ENCODE measurements around the gene ADARB1. TPM values are rescaled to one million over a fixed set of nuclear protein-coding genes. Genes with fewer than 3 reads are reported as not detected.

Gene ADARB1
- total and polyA plus RNA-seq, 2 experiments from 2014 or later, result 9.4 to 14.0 TPM

DNA sequence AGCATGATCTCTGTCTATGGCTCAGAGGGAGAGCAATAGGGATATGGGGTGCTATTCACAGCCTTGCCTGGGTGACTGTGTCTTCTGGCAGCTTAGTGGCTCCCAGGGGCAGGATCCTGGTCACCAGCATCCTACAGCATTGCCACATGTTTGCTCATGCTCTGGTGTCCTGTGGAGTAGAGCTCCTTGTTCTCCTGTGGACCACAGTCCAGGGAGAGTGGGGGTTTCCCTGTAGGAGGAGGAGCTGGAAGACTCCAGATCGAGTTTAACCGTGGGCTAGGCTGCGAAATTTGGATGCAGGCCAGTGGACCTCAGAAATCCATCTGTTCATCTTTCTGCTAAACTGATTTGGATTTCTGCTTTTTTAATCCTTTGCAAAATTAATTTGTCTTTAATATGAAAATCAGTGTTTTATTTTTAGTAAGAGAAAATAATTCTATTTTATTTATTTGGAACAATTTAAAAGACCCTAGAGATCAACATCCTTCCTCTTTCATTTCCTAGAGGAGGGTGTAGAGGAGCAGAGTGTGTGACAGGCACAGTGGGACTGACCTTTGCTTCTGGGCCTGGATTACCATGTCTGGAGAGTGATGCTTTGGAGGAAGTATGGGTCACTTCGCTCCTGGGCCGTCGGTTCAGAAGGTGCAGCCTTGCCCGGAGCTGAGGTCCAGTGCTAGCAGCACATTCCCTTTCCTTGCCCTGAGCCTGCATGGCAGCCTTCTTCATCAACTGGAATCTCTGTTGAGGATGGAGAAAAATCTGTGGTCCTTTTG, 17.4 kb downstream of the ADARB1 start:
- Histone ChIP-seq H3K27ac (no peak overlapping the region), H3K27me3 (no peaks in the 10 kb centered on the region), H3K36me3 (no peaks in the 10 kb centered on the region), H3K4me3 (no peak overlapping the region), H3K4me1 (ENCODE audit: low read depth) (peaks cover 28% of the 10 kb centered on the region), H3K9me3 (ENCODE audit: low read depth) (no peaks in the 10 kb centered on the region)
- TF ChIP-seq, protein P1, sequence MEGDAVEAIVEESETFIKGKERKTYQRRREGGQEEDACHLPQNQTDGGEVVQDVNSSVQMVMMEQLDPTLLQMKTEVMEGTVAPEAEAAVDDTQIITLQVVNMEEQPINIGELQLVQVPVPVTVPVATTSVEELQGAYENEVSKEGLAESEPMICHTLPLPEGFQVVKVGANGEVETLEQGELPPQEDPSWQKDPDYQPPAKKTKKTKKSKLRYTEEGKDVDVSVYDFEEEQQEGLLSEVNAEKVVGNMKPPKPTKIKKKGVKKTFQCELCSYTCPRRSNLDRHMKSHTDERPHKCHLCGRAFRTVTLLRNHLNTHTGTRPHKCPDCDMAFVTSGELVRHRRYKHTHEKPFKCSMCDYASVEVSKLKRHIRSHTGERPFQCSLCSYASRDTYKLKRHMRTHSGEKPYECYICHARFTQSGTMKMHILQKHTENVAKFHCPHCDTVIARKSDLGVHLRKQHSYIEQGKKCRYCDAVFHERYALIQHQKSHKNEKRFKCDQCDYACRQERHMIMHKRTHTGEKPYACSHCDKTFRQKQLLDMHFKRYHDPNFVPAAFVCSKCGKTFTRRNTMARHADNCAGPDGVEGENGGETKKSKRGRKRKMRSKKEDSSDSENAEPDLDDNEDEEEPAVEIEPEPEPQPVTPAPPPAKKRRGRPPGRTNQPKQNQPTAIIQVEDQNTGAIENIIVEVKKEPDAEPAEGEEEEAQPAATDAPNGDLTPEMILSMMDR (IDR thresholded peaks at IDR 0.05; ENCODE audit: low read depth, low read length), result no peak
- peak in 1 of 2 donors; percentile 25 for DNase-seq (ENCODE audit: low read depth in 1 of 2, low spot score in 1 of 2)

DNA sequence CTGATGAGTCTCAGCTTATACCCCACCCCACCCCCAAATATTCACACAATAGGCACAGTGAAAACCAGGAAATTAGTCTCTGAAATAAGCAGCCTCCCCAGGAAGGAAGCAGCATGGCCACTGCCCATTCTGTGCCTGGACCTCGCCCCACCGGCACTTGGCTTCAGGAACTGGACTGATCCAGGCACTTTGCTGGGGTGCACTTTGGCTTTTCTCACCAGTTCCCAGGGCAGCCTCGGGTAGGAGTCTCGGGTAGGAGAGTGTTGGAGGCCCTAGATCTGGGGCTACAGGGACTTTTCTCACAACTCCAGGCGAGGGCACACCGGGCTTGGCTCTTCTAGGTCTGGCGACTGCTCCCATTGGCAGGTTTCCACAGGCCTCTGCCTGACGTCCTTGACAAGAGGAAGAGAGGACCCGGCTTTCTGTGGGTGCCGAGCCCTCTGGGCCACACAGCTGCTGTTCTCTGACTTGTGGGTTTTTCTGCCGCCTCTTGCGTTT, 18.7 kb downstream of the ADARB1 start:
- H3K4me3 ChIP-seq, result no peak overlapping the region
- H3K27me3 ChIP-seq, result no peaks in the 10 kb centered on the region
- TF ChIP-seq, protein P1 (IDR thresholded peaks at IDR 0.05; ENCODE audit: low read depth, low read length), result no peak
- peaks cover 28% of the 10 kb centered on the region for H3K4me1 ChIP-seq (ENCODE audit: low read depth)
- DNase-seq (ENCODE audit: low read depth in 1 of 2, low spot score in 1 of 2), result no peak
- no peaks in the 10 kb centered on the region for H3K9me3 ChIP-seq (ENCODE audit: low read depth)
- no peaks in the 10 kb centered on the region for H3K36me3 ChIP-seq
- no peak overlapping the region for H3K27ac ChIP-seq

DNA sequence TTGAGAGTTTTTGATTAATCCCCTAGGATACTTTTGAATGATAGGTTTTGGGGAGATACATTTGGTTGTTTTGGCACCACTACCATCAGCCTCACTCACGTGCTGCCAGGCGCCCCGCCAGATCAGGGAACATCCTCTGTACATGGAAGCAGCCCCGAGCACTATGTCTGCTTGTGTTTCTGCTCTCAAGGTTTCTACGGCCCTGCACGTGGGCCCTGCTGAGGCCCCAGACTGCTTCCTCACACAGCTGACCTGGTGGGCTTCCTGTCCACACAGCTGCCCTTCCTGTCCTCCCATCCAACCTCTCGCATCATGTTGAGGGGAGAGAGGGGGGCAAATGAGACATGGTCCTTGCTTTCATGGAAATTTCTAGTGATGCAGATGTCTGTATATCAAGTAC, 20.0 kb downstream of the ADARB1 start:
- no peaks in the 10 kb centered on the region for H3K9me3 ChIP-seq (ENCODE audit: low read depth)
- peaks cover 28% of the 10 kb centered on the region for H3K4me1 ChIP-seq (ENCODE audit: low read depth)
- H3K36me3 ChIP-seq, result no peaks in the 10 kb centered on the region

DNA sequence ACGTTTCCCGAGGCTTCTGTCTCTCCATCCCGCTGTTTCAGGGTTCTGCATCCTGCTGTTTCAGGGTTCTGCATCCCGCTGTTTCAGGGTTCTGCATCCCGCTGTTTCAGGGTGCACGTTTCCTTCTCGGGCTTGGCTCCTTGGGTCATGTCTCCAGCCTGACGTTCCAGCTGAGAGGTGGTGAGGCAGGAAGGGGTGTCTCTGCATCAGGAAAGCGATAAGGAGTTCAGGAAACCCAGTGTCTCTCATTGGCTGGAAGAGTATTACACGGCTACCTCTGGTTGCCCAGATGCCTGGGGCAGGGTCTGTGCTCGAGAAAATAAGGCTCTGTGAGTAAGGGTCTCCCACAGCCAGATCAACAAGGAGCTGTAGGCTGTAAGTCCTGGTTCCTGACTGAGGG, 21.1 kb downstream of the ADARB1 start:
- H3K9me3 ChIP-seq (ENCODE audit: low read depth), result no peaks in the 10 kb centered on the region
- H3K36me3 ChIP-seq, result no peaks in the 10 kb centered on the region
- H3K27ac ChIP-seq, result peak overlapping the region; percentile 61
- TF ChIP-seq, protein P1 (IDR thresholded peaks at IDR 0.05; ENCODE audit: low read depth, low read length), result no peak
- no peak overlapping the region for H3K4me3 ChIP-seq
- H3K27me3 ChIP-seq, result no peaks in the 10 kb centered on the region
- H3K4me1 ChIP-seq (ENCODE audit: low read depth), result peaks cover 28% of the 10 kb centered on the region
- no peak for DNase-seq (ENCODE audit: low read depth in 1 of 2, low spot score in 1 of 2)

More for the DNA sequence above, 20.0 kb downstream of the ADARB1 start:
- no peak for DNase-seq (ENCODE audit: low read depth in 1 of 2, low spot score in 1 of 2)
- Histone ChIP-seq H3K27ac (no peak overlapping the region), H3K4me3 (no peak overlapping the region), H3K27me3 (no peaks in the 10 kb centered on the region)
- TF ChIP-seq, protein P1 (IDR thresholded peaks at IDR 0.05; ENCODE audit: low read depth, low read length), result no peak

DNA sequence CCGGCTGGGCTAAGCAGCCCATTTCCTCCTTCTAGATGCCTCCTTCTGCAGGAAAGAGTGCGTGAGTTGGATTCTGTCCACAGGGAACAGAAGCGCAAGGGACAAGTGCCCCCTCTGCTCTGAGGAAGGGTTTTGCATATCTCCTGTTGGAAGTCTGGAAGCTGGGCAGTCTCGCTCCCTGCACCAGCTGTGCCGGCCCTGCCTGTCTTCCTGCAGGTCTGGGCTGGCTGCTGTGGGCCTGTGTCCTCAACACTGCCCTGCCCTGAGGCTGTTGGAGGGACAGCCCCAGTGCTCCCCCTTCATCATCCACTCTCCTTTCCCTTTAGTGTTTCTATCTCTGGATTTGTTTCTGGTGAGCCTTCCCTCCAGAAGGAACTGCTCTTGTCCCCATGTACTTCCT, 21.8 kb downstream of the ADARB1 start:
- Histone ChIP-seq H3K9me3 (ENCODE audit: low read depth) (no peaks in the 10 kb centered on the region), H3K27ac (peak overlapping the region; percentile 61), H3K4me3 (no peak overlapping the region), H3K36me3 (no peaks in the 10 kb centered on the region), H3K4me1 (ENCODE audit: low read depth) (peaks cover 28% of the 10 kb centered on the region), H3K27me3 (no peaks in the 10 kb centered on the region)
- TF ChIP-seq, protein P1 (IDR thresholded peaks at IDR 0.05; ENCODE audit: low read depth, low read length), result no peak
- DNase-seq (ENCODE audit: low read depth in 1 of 2, low spot score in 1 of 2), result no peak

Measured in cardiac muscle cell (in vitro differentiated cells and primary cell).